GM20000 (cell line): Measurements from ENCODE around the gene LIX1.

Experiments
- DNase-seq: peaks from one replicate; pipeline ENCODE4 v3.0.0; 2012; ENCODE audit warnings: low spot score
- TF ChIP-seq, protein P1 (sequence below): IDR thresholded peaks from 2 replicates; pipeline ENCODE4 v1.5.1; 2012; ENCODE audit warnings: mild to moderate bottlenecking, control low read depth; ENCODE audit errors: extremely low read depth, missing control alignments

LIX1 gene

DNA sequence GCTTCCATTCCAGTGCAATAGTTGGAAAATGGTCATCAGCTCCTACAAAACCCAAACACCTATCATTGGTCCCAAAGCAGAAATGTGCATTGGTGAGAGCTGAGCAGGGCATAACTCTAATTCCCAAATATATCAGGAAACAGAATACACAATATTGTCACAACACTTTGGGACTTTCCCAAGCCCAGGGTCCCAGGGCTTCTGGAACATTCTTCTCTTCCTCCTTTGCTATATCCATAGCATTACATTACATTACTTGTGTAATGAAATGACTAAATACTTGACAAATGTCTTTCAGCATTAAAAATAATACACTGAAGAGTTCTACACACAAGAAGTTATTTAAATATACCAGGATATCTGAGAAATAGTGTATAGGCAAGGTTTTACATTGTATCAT is 45.6 kb downstream of the LIX1 start:
- DNase-seq = no peak
- TF ChIP-seq, protein P1, sequence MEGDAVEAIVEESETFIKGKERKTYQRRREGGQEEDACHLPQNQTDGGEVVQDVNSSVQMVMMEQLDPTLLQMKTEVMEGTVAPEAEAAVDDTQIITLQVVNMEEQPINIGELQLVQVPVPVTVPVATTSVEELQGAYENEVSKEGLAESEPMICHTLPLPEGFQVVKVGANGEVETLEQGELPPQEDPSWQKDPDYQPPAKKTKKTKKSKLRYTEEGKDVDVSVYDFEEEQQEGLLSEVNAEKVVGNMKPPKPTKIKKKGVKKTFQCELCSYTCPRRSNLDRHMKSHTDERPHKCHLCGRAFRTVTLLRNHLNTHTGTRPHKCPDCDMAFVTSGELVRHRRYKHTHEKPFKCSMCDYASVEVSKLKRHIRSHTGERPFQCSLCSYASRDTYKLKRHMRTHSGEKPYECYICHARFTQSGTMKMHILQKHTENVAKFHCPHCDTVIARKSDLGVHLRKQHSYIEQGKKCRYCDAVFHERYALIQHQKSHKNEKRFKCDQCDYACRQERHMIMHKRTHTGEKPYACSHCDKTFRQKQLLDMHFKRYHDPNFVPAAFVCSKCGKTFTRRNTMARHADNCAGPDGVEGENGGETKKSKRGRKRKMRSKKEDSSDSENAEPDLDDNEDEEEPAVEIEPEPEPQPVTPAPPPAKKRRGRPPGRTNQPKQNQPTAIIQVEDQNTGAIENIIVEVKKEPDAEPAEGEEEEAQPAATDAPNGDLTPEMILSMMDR = no peak

DNA sequence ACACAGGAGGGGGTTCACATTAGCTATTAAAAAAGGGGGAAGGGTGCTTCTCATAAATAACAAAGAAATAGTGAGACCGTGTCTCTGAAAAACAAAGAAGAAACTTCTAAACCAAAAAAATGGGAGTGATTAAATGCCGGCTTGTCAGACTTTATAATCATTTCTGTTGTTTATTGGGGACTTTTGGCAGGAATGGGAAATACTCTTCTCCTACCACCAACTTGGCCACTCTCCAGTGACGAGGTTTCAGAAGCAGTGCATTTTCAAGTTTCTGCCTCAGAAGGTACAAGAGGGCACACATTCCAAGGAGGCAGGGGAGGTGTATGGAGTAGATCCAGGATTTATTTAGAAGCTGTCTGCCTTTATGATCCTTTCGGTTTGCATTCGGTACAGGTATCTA is 46.2 kb downstream of the LIX1 start:
- TF ChIP-seq, protein P1 = no peak
- DNase-seq = no peak

DNA sequence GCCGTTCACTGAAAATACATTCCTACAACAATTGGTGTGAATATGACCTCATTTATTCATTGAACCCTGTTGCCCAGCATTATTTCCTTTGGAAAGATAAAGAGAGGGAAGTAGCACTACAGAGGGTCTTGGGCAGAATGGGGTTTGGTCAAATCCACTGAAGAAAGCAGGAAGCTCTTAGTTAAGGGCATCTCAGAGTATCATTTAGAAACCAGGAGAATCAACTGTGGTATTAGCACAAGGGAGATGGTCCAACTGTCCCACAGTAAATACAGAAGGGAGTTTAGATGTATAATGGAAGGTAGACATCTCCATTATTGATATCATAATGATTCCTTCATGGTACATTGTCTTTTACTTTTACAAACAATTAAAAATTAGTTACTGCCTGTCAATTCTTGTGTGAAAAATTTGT is 47.1 kb downstream of the LIX1 start:
- TF ChIP-seq, protein P1 = no peak

DNA sequence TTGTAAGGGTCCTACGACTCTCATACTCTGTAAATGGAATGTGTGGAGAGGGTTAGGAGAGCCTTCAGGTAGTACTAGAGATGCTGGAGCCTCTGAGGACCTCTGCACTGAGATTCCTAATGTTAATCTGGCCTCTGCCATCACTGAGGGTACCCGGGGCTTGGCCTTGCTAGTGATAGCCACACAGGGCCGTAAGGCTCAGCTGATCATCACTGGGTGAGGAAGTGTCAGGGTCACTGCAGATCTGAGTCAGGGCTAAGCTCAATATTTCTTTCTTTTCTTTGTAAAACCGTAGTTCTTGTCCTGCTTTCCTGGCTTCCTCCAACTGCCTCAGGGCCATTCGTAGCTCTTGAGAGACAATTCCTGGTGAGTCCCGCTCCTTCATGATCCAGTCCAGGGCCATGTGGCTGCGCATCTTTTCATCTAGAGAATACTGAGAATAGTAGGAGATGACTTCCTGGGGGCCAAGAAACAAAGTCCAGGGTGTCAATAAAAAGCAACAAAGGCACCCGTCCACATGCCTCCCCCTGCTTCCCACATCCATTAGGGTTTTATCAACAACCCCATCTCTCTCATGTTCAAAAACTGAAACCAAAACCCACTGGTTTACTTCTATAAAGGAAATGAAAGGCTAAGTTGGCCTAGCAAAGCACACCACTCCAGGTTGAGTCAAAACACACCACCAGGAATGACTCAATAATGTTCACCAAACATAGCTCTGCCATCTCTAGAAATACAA is 47.7 kb downstream of the LIX1 start:
- DNase-seq = peak; percentile 82
- TF ChIP-seq, protein P1 = no peak

More for the DNA sequence above, 47.1 kb downstream of the LIX1 start:
- no peak for DNase-seq

DNA sequence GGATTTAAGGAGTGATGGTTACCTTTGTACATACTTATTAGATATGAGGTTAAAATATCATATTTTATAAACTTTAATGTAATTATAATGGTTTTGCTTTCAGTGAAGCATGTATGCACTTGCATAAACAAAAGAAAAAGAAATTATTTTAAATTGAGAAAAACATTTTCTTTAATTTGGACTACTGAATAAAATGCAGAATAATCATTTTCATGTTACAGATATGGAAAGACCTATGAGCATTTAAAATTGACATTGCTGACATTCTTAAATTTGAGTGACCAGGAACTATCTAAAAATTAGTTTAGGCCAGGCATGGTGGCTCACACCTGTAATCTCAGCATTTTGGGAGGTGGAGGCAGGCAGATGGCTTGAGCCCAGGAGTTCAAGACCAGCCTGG is 49.2 kb downstream of the LIX1 start:
- DNase-seq = no peak
- TF ChIP-seq, protein P1 = no peak

DNA sequence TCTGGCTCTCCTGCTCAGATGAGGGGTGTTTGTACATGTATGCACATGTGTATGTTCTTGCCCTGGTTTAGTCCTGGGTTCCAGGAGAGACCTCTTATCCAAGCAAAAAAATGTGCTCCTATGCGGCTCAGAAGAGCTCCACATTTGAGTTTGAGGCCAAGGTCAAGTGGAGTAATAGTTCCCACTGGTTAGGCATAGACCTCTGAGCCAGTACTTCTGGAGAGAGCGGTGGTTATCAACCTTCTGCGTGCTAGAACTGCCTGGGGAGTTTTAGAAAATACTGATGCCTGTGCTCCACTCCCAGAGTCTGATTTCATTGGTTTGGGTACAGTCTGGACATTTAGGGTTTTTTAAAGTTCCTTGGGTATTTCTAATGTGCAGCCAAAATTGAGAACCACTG is 51.5 kb downstream of the LIX1 start:
- TF ChIP-seq, protein P1 = no peak
- DNase-seq = no peak

DNA sequence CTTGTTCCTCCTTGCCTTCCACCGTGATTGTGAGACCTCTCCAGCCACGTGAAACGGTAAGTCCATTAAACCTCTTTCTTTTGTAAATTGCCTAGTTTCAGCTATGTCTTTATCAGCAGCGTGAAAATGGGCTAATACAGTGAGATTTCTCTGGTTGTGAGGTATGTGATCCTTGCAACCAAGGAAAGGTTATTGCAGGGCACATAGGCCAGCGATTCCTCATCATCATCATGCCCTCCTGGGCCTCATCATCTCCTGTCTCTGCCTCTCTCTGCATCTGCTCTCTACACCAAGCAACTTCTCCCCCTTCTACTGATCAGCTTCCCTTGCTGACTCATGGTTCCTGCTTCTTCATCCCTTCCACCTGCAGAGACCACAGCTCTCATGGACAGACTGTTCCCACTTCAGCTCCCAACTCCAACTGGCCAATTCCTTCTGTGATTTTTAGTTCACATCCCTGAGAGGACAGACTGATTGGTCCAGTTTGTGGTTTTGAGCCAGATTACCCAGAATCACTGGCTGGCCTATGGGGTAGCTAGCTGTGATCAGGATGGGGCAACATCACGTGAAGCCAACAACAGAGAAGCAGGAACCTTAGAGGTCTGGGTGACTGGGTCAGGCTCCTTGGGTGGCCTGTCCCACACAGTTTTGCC is 53.1 kb downstream of the LIX1 start:
- TF ChIP-seq, protein P1 = no peak
- DNase-seq = no peak
